Measurements from ENCODE around the gene TAPT1. TPM values are rescaled to one million over a fixed set of nuclear protein-coding genes. Genes with fewer than 3 reads are reported as not detected.

TAPT1 gene
- total and polyA plus RNA-seq, 2 experiments from 2014 or later: 3.6 to 9.9 TPM

- Mint-ChIP-seq H3K27ac (no peak overlapping the region), H3K9me3 (no peaks in the 10 kb centered on the region), H3K27me3 (ENCODE audit: insufficient read depth, low read depth, poor library complexity) (no peaks in the 10 kb centered on the region), H3K36me3 (ENCODE audit: low read depth) (no peaks in the 10 kb centered on the region), H3K4me1 (no peaks in the 10 kb centered on the region; the same call in 2 of the 3 replicates), H3K4me3 (no peak overlapping the region)
- H3K36me3 ChIP-seq (ENCODE audit: insufficient read depth): no peaks in the 10 kb centered on the region
- H3K9me2 ChIP-seq (ENCODE audit: insufficient read depth): no peaks in the 10 kb centered on the region
- peaks cover 36% of the 10 kb centered on the region for H3K79me2 ChIP-seq (replicated peaks; ENCODE audit: insufficient read depth)
- H3K4me3 ChIP-seq: no peak overlapping the region
- H3K4me1 ChIP-seq (ENCODE audit: insufficient read depth): peaks cover 4% of the 10 kb centered on the region; the same call in 1 of the 2 replicates
- H3K27ac ChIP-seq (ENCODE audit: low read depth): no peak overlapping the region
- TF ChIP-seq EZH2phosphoT487 (IDR thresholded peaks at IDR 0.05; ENCODE audit: unreplicated experiment) (no peak), STAT1 (IDR thresholded peaks at IDR 0.05; ENCODE audit: unreplicated experiment) (no peak), ZNF462 (CRISPR knock-in tag; IDR thresholded peaks at IDR 0.05) (no peak), REST (IDR thresholded peaks at IDR 0.05; ENCODE audit: unreplicated experiment) (no peak), NANOG (IDR thresholded peaks at IDR 0.05; ENCODE audit: borderline replicate concordance) (no peak), ZNF114 (CRISPR knock-in tag; IDR thresholded peaks at IDR 0.05) (no peak), CTCF (conservative IDR thresholded peaks at IDR 0.05; ENCODE audit: low read depth in 2 of 2) (no peak), ETS1 (IDR thresholded peaks at IDR 0.05) (no peak), ZNF331 (CRISPR knock-in tag; IDR thresholded peaks at IDR 0.05; ENCODE audit: low read depth) (no peak), CREB1 (CRISPR knock-in tag; IDR thresholded peaks at IDR 0.05; ENCODE audit: low read depth) (no peak), POLR2AphosphoS5 (IDR thresholded peaks at IDR 0.05; ENCODE audit: low read depth) (no peak), EZH2 (IDR thresholded peaks at IDR 0.05; ENCODE audit: low read depth, unreplicated experiment) (no peak), JUNB (IDR thresholded peaks at IDR 0.05; ENCODE audit: unreplicated experiment) (no peak)
- no peaks in the 10 kb centered on the region for H3K27me3 ChIP-seq (ENCODE audit: insufficient read depth)
- no peaks in the 10 kb centered on the region for H3F3A ChIP-seq (replicated peaks; ENCODE audit: low read depth)
- peaks cover 7% of the 10 kb centered on the region; the same call in 1 of the 2 replicates for H4K20me1 ChIP-seq (replicated peaks; ENCODE audit: insufficient read depth)
- ATAC-seq: no peak
- H2AFZ ChIP-seq: no peak overlapping the region
- H3K4me2 ChIP-seq: no peak overlapping the region
- DNase-seq (ENCODE audit: low spot score): no peak
Observed at GRCh38 chr4:16213121-16213520, 13.2 kb downstream of the TAPT1 start.

Data from GM23338 (cell line).